GM12801 (cell line): ENCODE measurements around the gene RRAGD.

Experiments used
- CTCF ChIP-seq: IDR thresholded peaks from one replicate; pipeline ENCODE4 v1.5.1; 2011; ENCODE audit warnings: control low read depth; ENCODE audit not compliant: insufficient read length; ENCODE audit errors: extremely low read depth

RRAGD gene

GRCh38 chr6:89315249-89315885 is 96.7 kb downstream of the RRAGD start, which contains the start of gene GABRR2:
GABRR2 (minus strand) TSS chr6:89315299; CDS start chr6:89315165, 134 bp downstream.
- TF ChIP-seq CTCF = no peak

- no peak for TF ChIP-seq CTCF
Measured at GRCh38 chr6:89314692-89315091, 97.4 kb downstream of the RRAGD start.
